Esophagus (tissue), 2 donors: ENCODE measurements around the gene SHB. TPM values are rescaled to one million over a fixed set of nuclear protein-coding genes. Genes with fewer than 3 reads are reported as not detected.

Experiments used
- H3K27ac ChIP-seq, 2 donors: one replicate each; pipeline ENCODE4 v1.5.1; 2013; ENCODE audit warnings: low read depth in 2 of 2, mild to moderate bottlenecking in 2 of 2, inconsistent platforms in 1 of 2, low read length in 1 of 2, moderate library complexity in 1 of 2
- H3K27me3 ChIP-seq, 2 donors: one replicate each; pipeline ENCODE4 v1.6.1; 2013; ENCODE audit warnings: low read length in 2 of 2, control low read depth in 1 of 2, mild to moderate bottlenecking in 1 of 2; ENCODE audit not compliant: insufficient read depth in 2 of 2, control insufficient read depth in 1 of 2
- H3K36me3 ChIP-seq, 2 donors: one replicate each; pipeline ENCODE4 v1.6.1; 2013; ENCODE audit warnings: low read length in 1 of 2; ENCODE audit not compliant: control insufficient read depth in 2 of 2, insufficient read depth in 2 of 2
- H3K4me1 ChIP-seq, 2 donors: one replicate each; pipeline ENCODE4 v1.6.1; 2013; ENCODE audit warnings: low read length in 1 of 2; ENCODE audit not compliant: control insufficient read depth in 2 of 2, insufficient read depth in 2 of 2
- H3K4me3 ChIP-seq, 2 donors: one replicate each; pipeline ENCODE4 v1.5.1; 2013; ENCODE audit warnings: low read length in 2 of 2, mild to moderate bottlenecking in 2 of 2, low read depth in 1 of 2, moderate library complexity in 1 of 2
- H3K9me3 ChIP-seq, 2 donors: one replicate each; pipeline ENCODE4 v1.6.1; 2013; ENCODE audit warnings: mild to moderate bottlenecking in 2 of 2, low read depth in 1 of 2, low read length in 1 of 2, moderate library complexity in 1 of 2; ENCODE audit not compliant: control insufficient read depth in 2 of 2, insufficient read depth in 1 of 2
- WGBS, 2 donors: extraction: QIAGEN DNeasy Blood & Tissue Kit; methylation state at CpG; one replicate each; pipeline ENCODE4 v1.1.7; 2013; 5-methylcytosine and 5-hydroxymethylcytosine counted together
- polyA plus RNA-seq, 2 donors: library from polyadenylated mRNA; stranded (reverse); fragments of 200-250 nt; gene quantifications; one replicate each; pipeline ENCODE4 v1.2.3, GENCODE V29; 2013
- donor health status: healthy with polysubstance abuse.
- donor health status: Bipolar disorder and iron deficiency.

Gene SHB
- 10 to 100 TPM; 14.7 to 15.7 TPM for polyA plus RNA-seq

DNA sequence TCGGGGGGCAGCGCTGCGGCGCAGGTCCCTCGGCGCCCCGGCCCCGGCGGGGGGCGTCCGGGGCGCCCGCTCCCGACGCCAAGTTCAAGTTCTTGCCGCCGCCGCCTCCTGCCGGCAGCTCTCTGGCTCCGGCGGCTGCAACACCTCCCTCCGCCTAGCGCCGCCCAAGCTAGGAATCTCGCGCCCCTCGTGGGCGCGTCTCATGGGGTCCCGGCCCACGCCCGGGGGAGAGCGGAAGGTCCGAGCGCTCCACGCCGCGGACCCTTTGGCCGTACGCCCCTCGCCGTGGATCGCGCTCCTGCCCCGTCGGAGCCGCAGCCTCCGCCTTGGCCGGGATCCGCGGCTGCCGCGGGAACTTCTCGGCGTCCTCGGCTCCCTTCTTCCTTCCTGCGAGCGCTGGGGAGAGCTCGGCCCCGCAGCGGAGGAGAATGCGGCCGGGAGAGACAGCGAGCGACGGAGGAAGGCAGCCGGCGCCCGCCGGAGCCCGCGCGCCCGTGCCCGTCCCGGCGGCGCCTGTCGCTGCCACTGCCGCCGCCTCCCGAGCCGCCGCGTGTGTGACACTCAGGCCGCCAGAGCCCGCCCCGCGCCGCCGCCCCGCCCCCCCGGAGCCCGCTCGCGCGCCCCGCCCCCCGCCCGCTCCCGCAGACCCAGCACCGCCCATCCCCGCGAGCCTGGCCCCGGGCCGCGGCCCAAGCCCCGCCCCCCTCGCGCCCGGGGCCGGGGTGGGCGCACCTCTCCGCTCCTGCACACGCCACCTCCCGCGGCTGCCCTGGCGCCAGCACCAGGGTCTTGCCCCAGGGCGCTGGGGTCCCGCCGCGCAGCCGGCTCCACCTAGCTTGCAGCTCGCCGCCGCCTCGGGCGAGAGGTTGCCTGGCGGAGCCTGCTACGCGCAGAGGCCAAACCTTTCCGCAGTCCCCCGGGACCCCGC is at the start of gene SHB:
SHB (minus strand) TSS at position 527 of the 928 bp plus-strand sequence. CDS start 582 bp downstream, outside the sequence.
- Histone ChIP-seq H3K4me1 (peaks cover 7 to 12% of the 10 kb centered on the region in 2 donors), H3K9me3 (no peaks in the 10 kb centered on the region), H3K36me3 (peaks cover 0 to 4% of the 10 kb centered on the region in 2 donors), H3K27me3 (no peaks in the 10 kb centered on the region), H3K27ac (peak within 1 kb of the TSS; percentile 95 to 96), H3K4me3 (peak within 1 kb of the TSS; percentile 65 to 85)
- 0 to 1% methylated on average over 74 to 134 of the region's 134 CpGs for WGBS, 2 donors

DNA sequence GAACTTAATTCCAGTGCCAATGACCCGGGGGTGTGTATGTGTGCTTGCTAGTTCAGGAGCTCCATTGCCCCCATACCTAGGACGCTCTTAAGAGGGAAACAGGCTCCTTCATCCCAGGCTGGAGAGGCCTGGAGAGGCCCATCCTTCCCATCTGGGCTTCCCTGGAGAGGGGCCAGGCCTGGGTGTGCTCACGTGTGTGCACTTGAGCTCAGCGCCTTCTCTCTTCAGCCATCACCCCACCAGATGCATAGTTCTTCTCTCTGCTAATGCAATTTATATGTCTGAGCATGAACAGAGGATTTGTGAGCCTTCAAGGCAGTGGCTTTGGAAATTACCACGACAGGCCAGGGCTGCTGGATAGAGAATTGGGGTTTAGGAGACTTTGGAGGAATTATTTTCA is 48.6 kb upstream of the SHB start:
- Histone ChIP-seq H3K36me3 (no peaks in the 10 kb centered on the region), H3K4me1 (peaks cover 0 to 3% of the 10 kb centered on the region in 2 donors), H3K27me3 (no peaks in the 10 kb centered on the region), H3K9me3 (no peaks in the 10 kb centered on the region), H3K4me3 (no peak overlapping the region), H3K27ac (no peak overlapping the region)
- WGBS, 2 donors, result 50 to 59% methylated on average over 5 of the region's 5 CpGs

- no peak overlapping the region for H3K27ac ChIP-seq
- H3K27me3 ChIP-seq, result no peaks in the 10 kb centered on the region
- no peak overlapping the region for H3K4me3 ChIP-seq
- no peaks in the 10 kb centered on the region for H3K9me3 ChIP-seq
- H3K36me3 ChIP-seq, result no peaks in the 10 kb centered on the region
- no peaks in the 10 kb centered on the region for H3K4me1 ChIP-seq
Observed at GRCh38 chr9:38114905-38115304, 45.9 kb upstream of the SHB start.

GRCh38 chr9:38112456-38112855 is 43.4 kb upstream of the SHB start:
- WGBS, 2 donors, result 92 to 95% methylated on average over 1 of the region's 1 CpG
- Histone ChIP-seq H3K4me3 (no peak overlapping the region), H3K9me3 (no peaks in the 10 kb centered on the region), H3K27me3 (no peaks in the 10 kb centered on the region), H3K27ac (no peak overlapping the region), H3K36me3 (no peaks in the 10 kb centered on the region), H3K4me1 (no peaks in the 10 kb centered on the region)

- H3K4me3 ChIP-seq, result no peak overlapping the region
- no peaks in the 10 kb centered on the region for H3K4me1 ChIP-seq
- H3K36me3 ChIP-seq, result no peaks in the 10 kb centered on the region
- no peaks in the 10 kb centered on the region for H3K9me3 ChIP-seq
- no peak overlapping the region for H3K27ac ChIP-seq
- 58 to 75% methylated on average over 5 of the region's 5 CpGs for WGBS, 2 donors
- no peaks in the 10 kb centered on the region for H3K27me3 ChIP-seq
Observed at GRCh38 chr9:38112049-38112448, 43.0 kb upstream of the SHB start.

DNA sequence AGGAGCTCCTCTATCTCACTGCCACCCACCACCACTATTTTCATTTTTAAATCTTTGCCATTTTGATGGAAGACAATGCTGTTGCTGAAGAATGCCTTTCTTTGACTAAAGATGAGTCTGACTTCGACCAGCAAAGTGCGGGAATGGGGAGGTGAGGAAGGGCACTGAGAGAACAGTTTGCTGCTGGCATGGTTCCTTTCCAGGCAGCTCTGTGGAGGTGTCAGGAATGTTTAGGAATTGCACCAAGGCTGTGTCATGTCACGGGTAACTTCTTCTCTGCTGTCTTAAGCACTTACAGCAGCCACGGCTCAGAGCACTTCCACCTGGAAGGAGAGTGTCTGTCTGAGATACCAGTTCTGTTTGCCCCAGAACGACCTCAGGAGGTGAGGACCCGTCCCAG is 41.4 kb upstream of the SHB start:
- Histone ChIP-seq H3K27me3 (no peaks in the 10 kb centered on the region), H3K4me1 (no peaks in the 10 kb centered on the region), H3K27ac (no peak overlapping the region), H3K4me3 (no peak overlapping the region), H3K9me3 (no peaks in the 10 kb centered on the region), H3K36me3 (no peaks in the 10 kb centered on the region)
- WGBS, 2 donors, result 56 to 72% methylated on average over 6 of the region's 6 CpGs

- no peaks in the 10 kb centered on the region for H3K4me1 ChIP-seq
- no peaks in the 10 kb centered on the region for H3K36me3 ChIP-seq
- 72 to 77% methylated on average over 6 of the region's 6 CpGs for WGBS, 2 donors
- no peak overlapping the region for H3K4me3 ChIP-seq
- no peak overlapping the region for H3K27ac ChIP-seq
- no peaks in the 10 kb centered on the region for H3K27me3 ChIP-seq
- H3K9me3 ChIP-seq, result no peaks in the 10 kb centered on the region
Observed at GRCh38 chr9:38109601-38110000, 40.6 kb upstream of the SHB start.

DNA sequence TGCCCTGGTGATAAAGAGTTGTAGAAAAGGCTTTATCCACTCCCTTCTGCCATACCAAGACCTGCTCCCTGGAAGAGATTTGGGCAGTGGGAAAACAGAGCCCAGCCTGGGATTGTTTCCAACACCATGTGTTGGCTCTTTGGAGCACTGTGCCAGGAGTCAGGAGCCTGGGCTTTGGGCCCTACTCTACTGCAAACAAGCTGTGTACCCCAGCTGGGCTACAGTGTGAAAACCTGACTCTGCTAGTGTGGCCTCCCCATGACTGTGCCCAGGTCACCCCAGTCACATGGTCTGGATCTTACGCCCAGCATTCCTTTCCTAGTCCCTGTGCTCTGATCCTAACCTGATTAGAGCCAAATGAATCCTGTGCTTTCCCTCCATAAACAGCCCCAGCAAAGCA is 39.3 kb upstream of the SHB start:
- Histone ChIP-seq H3K27me3 (no peaks in the 10 kb centered on the region), H3K36me3 (no peaks in the 10 kb centered on the region), H3K9me3 (no peaks in the 10 kb centered on the region), H3K4me1 (no peaks in the 10 kb centered on the region), H3K27ac (no peak overlapping the region), H3K4me3 (no peak overlapping the region)
- WGBS, 2 donors, result 88 to 90% methylated on average over 1 of the region's 1 CpG

GRCh38 chr9:38107811-38108304 is 38.8 kb upstream of the SHB start:
- Histone ChIP-seq H3K36me3 (no peaks in the 10 kb centered on the region), H3K27me3 (no peaks in the 10 kb centered on the region), H3K27ac (no peak overlapping the region), H3K4me3 (no peak overlapping the region), H3K9me3 (no peaks in the 10 kb centered on the region), H3K4me1 (no peaks in the 10 kb centered on the region)
- 76 to 90% methylated on average over 8 of the region's 8 CpGs for WGBS, 2 donors

- 86 to 90% methylated on average over 3 of the region's 3 CpGs for WGBS, 2 donors
Observed at GRCh38 chr9:38107405-38107804, 38.4 kb upstream of the SHB start.

More at GRCh38 chr9:38107405-38107804, 38.4 kb upstream of the SHB start:
- no peaks in the 10 kb centered on the region for H3K27me3 ChIP-seq
- H3K4me3 ChIP-seq, result no peak overlapping the region
- no peaks in the 10 kb centered on the region for H3K9me3 ChIP-seq
- H3K4me1 ChIP-seq, result no peaks in the 10 kb centered on the region
- H3K36me3 ChIP-seq, result no peaks in the 10 kb centered on the region
- no peak overlapping the region for H3K27ac ChIP-seq
